OCI-LY1 (cell line): ENCODE results near the gene PLXNA2.

Source experiments
- H2AFZ ChIP-seq: fragments of 200-600 bp; sonication (generic), shearing (Covaris generic); 2 replicates; pipeline ENCODE4 v1.6.0; 2014; ENCODE audit warnings: antibody characterized with exemption, mild to moderate bottlenecking, low read length
- H3F3A ChIP-seq: fragments of 200-600 bp; sonication (generic), shearing (Covaris generic); 2 replicates; pipeline ENCODE4 v1.6.0; 2014; ENCODE audit warnings: mild to moderate bottlenecking, antibody characterized with exemption, low read length, moderate library complexity; ENCODE audit not compliant: insufficient read depth
- H3K27ac ChIP-seq: fragments of 200-600 bp; sonication (generic); 2 replicates; pipeline ENCODE4 v1.5.1; 2014; ENCODE audit warnings: low read length, mixed run types, mild to moderate bottlenecking, low read depth; ENCODE audit not compliant: poor library complexity, severe bottlenecking
- H3K27me3 ChIP-seq: fragments of 200-600 bp; sonication (generic); 2 replicates; pipeline ENCODE4 v1.6.0; 2014; ENCODE audit warnings: antibody characterized with exemption, mild to moderate bottlenecking, low read length, moderate library complexity; ENCODE audit not compliant: insufficient read depth
- H3K36me3 ChIP-seq: fragments of 200-600 bp; sonication (generic); 2 replicates; pipeline ENCODE4 v1.6.1; 2014; ENCODE audit warnings: mild to moderate bottlenecking, antibody characterized with exemption, low read length, moderate library complexity, mixed read lengths; ENCODE audit not compliant: insufficient read depth
- H3K4me1 ChIP-seq: fragments of 200-600 bp; sonication (generic); 2 replicates; pipeline ENCODE4 v1.5.1; 2014; ENCODE audit warnings: mild to moderate bottlenecking, low read length, moderate library complexity; ENCODE audit not compliant: insufficient read depth, severe bottlenecking
- H3K4me2 ChIP-seq: fragments of 200-600 bp; sonication (generic), shearing (Covaris generic); 2 replicates; pipeline ENCODE4 v1.6.1; 2014; ENCODE audit warnings: low read length
- H3K4me3 ChIP-seq: fragments of 200-600 bp; sonication (generic); 2 replicates; pipeline ENCODE4 v1.5.1; 2014; ENCODE audit warnings: low read length, low read depth, mild to moderate bottlenecking, mixed read lengths; ENCODE audit not compliant: poor library complexity, severe bottlenecking
- H3K79me2 ChIP-seq: fragments of 200-600 bp; shearing (Covaris generic); 2 replicates; pipeline ENCODE4 v1.6.1; 2016; ENCODE audit warnings: mixed run types, low read length, mixed read lengths; ENCODE audit not compliant: insufficient read depth
- H3K9ac ChIP-seq: fragments of 200-600 bp; sonication (generic), shearing (Covaris generic); 2 replicates; pipeline ENCODE4 v1.6.1; 2014; ENCODE audit warnings: mild to moderate bottlenecking, low read length, mixed read lengths
- H3K9me2 ChIP-seq: fragments of 200-600 bp; sonication (generic), shearing (Covaris generic); 2 replicates; pipeline ENCODE4 v1.6.1; 2014; ENCODE audit warnings: low read depth, mild to moderate bottlenecking, low read length, mixed read lengths
- H3K9me3 ChIP-seq: fragments of 200-600 bp; shearing (Covaris generic); 2 replicates; pipeline ENCODE4 v1.6.1; 2014; ENCODE audit warnings: low read length, mixed read lengths
- H4K20me1 ChIP-seq: fragments of 200-600 bp; sonication (generic), shearing (Covaris generic); 2 replicates; pipeline ENCODE4 v1.6.0; 2016; ENCODE audit warnings: mild to moderate bottlenecking, low read length; ENCODE audit not compliant: insufficient read depth
- EZH2 ChIP-seq: fragments of 200-600 bp; sonication (generic), shearing (Covaris generic); IDR thresholded peaks from 2 replicates; pipeline ENCODE4 v1.8.0; 2017; ENCODE audit warnings: borderline replicate concordance, mixed run types, mild to moderate bottlenecking, antibody characterized with exemption, low read length, moderate library complexity, mixed read lengths
- TF ChIP-seq, protein P1 (sequence below): fragments of 200-600 bp; sonication (generic), shearing (Covaris generic); IDR thresholded peaks from 2 replicates; pipeline ENCODE4 v1.5.1; 2017; ENCODE audit warnings: mild to moderate bottlenecking, antibody characterized with exemption, low read length, moderate library complexity, mixed read lengths

The PLXNA2 gene

DNA sequence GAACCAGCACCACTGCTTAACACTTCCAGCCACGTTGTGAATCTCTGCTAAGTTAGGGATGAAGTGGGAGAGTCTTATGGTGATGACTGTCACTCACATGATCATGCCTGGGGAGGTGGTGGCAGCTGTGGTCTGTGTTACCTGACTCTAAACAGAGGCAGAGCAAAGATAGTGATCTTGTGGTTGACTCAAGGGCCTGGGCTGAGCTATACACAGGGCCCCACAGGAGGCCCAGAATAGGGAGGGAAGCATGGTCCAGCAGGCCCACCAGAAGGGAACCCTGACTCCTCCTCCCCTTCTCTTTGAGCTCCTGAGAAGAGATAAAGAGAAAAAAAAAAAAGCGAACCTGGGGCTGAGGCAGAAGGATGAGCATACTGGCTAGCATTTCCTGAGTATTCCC lies 55.0 kb downstream of the PLXNA2 start:
- Histone ChIP-seq H3K9me2 (no peaks in the 10 kb centered on the region), H3K4me3 (no peak overlapping the region), H3K9me3 (no peaks in the 10 kb centered on the region), H3F3A (no peaks in the 10 kb centered on the region), H3K36me3 (no peaks in the 10 kb centered on the region), H3K4me2 (no peak overlapping the region), H3K79me2 (no peaks in the 10 kb centered on the region), H2AFZ (no peak overlapping the region), H3K27ac (no peak overlapping the region), H4K20me1 (no peaks in the 10 kb centered on the region), H3K27me3 (no peaks in the 10 kb centered on the region), H3K9ac (no peak overlapping the region), H3K4me1 (no peaks in the 10 kb centered on the region)
- TF ChIP-seq EZH2: no peak
- TF ChIP-seq, protein P1, sequence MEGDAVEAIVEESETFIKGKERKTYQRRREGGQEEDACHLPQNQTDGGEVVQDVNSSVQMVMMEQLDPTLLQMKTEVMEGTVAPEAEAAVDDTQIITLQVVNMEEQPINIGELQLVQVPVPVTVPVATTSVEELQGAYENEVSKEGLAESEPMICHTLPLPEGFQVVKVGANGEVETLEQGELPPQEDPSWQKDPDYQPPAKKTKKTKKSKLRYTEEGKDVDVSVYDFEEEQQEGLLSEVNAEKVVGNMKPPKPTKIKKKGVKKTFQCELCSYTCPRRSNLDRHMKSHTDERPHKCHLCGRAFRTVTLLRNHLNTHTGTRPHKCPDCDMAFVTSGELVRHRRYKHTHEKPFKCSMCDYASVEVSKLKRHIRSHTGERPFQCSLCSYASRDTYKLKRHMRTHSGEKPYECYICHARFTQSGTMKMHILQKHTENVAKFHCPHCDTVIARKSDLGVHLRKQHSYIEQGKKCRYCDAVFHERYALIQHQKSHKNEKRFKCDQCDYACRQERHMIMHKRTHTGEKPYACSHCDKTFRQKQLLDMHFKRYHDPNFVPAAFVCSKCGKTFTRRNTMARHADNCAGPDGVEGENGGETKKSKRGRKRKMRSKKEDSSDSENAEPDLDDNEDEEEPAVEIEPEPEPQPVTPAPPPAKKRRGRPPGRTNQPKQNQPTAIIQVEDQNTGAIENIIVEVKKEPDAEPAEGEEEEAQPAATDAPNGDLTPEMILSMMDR: no peak

DNA sequence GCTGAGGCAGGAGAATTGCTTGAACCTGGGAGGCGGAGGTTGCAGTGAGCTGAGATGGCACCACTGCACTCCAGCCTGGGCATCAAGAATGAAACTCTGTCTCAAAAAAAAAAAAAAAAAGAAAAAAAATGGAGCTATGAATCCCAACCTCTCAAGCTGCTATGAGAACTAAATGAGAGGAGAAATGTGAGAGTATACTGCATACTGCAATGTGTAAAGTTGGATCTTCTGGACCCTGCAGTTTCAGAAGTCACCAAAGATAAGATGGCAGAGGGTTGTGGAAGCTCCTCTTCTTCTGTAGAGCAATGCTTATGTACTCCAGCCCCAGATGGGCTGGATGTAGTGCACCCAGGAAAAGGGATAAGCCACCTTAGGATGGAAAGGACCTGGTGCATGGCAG lies 55.6 kb downstream of the PLXNA2 start:
- Histone ChIP-seq H4K20me1 (no peaks in the 10 kb centered on the region), H2AFZ (no peak overlapping the region), H3K27ac (no peak overlapping the region), H3K4me1 (no peaks in the 10 kb centered on the region), H3K27me3 (no peaks in the 10 kb centered on the region), H3K79me2 (no peaks in the 10 kb centered on the region), H3F3A (no peaks in the 10 kb centered on the region), H3K4me3 (no peak overlapping the region), H3K9ac (no peak overlapping the region), H3K36me3 (no peaks in the 10 kb centered on the region), H3K9me2 (no peaks in the 10 kb centered on the region), H3K4me2 (no peak overlapping the region), H3K9me3 (no peaks in the 10 kb centered on the region)
- TF ChIP-seq, protein P1: no peak
- no peak for TF ChIP-seq EZH2

DNA sequence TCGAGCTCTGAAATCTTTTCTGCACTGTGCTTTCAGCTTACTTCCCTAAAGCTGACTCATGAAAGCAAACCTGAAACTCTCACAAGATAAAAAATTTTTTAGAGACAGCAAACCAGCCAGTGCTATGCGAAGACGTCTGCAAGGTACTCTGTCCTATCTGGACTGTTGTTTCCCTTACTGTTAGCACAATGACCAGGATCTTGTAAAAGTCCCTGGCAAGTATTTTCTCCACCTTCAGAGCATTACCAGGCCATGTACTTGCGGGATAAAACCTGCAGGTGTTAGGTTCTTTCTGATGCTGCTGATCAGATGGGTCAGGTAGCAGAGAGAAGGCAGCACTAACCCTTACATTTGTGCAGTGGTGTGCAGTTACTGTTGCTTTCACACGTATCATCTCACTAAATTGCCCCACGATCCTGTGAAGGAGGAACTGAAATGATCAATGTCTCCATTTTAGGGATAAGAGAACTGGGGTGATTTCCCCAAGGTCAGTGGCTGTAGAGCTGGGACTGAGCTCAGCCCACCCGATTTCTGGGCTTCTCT lies 56.6 kb downstream of the PLXNA2 start:
- Histone ChIP-seq H4K20me1 (no peaks in the 10 kb centered on the region), H2AFZ (no peak overlapping the region), H3K27me3 (no peaks in the 10 kb centered on the region), H3K4me1 (no peaks in the 10 kb centered on the region), H3F3A (no peaks in the 10 kb centered on the region), H3K36me3 (no peaks in the 10 kb centered on the region), H3K9me3 (no peaks in the 10 kb centered on the region), H3K9ac (no peak overlapping the region), H3K4me2 (no peak overlapping the region), H3K79me2 (no peaks in the 10 kb centered on the region), H3K27ac (no peak overlapping the region), H3K9me2 (no peaks in the 10 kb centered on the region), H3K4me3 (no peak overlapping the region)
- TF ChIP-seq, protein P1: no peak
- TF ChIP-seq EZH2: no peak
